GM12873 (cell line): Measurements from ENCODE around the gene CEND1.

ENCODE experiments used
- TF ChIP-seq, protein P1 (sequence below): IDR thresholded peaks from 2 replicates; pipeline ENCODE4 v1.5.1; 2012; ENCODE audit warnings: low read depth, mild to moderate bottlenecking, moderate library complexity, low read length, control low read depth; ENCODE audit not compliant: insufficient read depth; ENCODE audit errors: missing control alignments

CEND1 gene

DNA sequence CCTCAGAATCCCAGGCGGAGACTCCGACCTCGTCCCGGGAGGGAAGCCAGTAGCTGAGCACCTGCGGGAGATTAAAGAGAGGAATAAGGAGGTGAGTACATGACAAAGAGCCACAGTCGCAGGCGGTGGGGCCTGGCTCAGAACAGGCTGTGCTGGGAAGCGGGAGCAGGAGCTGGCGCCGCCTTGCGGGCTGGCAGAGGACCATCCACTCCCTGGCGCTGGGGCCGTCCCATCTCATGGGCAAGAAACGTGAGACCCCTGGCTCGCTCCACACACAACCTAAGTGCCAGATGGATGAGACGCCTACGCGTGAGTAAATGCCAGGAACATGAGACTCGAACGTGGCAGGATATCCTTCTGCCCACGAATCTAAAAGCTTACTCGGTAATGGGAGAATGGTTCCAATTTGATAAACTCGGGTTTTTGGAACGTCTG is 6.3 kb downstream of the CEND1 start:
- TF ChIP-seq, protein P1, sequence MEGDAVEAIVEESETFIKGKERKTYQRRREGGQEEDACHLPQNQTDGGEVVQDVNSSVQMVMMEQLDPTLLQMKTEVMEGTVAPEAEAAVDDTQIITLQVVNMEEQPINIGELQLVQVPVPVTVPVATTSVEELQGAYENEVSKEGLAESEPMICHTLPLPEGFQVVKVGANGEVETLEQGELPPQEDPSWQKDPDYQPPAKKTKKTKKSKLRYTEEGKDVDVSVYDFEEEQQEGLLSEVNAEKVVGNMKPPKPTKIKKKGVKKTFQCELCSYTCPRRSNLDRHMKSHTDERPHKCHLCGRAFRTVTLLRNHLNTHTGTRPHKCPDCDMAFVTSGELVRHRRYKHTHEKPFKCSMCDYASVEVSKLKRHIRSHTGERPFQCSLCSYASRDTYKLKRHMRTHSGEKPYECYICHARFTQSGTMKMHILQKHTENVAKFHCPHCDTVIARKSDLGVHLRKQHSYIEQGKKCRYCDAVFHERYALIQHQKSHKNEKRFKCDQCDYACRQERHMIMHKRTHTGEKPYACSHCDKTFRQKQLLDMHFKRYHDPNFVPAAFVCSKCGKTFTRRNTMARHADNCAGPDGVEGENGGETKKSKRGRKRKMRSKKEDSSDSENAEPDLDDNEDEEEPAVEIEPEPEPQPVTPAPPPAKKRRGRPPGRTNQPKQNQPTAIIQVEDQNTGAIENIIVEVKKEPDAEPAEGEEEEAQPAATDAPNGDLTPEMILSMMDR: no peak

DNA sequence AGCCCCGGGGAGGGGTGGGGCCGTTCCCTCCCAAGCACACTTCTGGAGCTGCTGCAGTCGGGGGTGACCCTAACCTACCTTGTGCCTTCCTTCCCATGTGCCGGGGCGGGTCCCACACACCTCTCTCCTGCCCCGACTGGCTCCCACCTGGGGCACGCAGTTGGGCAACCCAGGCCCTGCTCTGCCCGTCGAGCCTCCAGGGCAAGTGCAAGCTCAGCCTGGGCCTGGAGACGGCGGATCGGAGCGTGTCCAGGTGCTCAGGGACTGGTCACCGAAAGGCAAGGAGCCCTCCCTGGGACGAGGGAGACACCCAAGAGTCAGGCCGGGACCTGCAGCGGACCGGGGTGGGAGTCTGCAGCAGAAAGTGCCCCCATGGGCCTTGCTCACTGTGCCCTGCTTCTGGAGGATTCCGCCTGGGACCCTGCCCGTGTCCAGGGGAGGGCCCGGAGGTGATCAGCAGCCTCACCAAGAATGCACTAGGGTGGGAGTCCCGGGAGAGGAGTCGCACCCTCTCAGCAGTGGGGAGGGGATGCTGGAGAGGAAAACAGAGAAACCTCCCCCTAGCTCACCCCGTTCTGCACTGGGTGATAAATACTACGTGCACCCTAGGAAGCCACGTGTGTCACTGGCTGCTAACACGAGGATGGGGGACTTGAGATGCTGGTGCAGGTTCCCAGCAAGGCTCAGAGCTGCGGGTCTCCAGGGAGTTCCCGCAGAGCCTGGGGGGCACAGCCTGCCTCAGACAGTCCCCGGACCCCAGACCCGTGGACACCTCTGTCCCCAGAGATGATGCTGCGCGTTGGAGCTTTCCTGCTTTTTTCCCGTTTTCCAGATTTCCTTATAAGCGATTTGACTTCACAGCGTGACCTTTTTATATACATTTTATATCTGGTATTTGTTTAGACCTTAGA is 7.4 kb downstream of the CEND1 start:
- TF ChIP-seq, protein P1: no peak

DNA sequence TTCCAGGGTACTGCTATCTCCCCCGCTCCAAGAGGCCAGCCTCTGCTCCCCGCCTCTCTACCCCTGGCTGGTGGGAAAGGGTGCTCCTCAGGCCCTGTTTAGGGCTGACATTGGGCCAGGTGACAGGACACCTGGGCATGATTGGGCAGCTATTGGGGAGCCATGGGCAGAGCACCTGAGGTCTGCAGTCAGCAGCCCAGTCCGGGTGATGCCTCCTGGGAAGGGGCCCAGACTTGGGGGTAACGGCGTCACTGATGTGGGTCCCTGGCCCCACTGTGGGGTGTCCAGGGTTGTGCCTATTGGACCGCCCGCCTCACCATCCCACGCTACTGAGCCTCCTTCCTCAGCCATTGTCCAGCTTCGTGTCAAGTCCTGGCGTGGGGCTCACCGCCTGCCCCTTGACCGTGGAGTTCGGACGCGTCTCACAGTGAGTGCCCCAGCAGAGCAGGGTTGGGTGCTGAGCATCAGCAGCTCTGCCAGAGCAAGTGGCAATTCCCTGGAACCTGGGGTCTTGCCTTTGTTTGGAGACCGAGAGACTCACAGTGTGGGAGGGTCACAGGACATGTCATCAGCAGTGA is 9.8 kb downstream of the CEND1 start:
- TF ChIP-seq, protein P1: no peak

DNA sequence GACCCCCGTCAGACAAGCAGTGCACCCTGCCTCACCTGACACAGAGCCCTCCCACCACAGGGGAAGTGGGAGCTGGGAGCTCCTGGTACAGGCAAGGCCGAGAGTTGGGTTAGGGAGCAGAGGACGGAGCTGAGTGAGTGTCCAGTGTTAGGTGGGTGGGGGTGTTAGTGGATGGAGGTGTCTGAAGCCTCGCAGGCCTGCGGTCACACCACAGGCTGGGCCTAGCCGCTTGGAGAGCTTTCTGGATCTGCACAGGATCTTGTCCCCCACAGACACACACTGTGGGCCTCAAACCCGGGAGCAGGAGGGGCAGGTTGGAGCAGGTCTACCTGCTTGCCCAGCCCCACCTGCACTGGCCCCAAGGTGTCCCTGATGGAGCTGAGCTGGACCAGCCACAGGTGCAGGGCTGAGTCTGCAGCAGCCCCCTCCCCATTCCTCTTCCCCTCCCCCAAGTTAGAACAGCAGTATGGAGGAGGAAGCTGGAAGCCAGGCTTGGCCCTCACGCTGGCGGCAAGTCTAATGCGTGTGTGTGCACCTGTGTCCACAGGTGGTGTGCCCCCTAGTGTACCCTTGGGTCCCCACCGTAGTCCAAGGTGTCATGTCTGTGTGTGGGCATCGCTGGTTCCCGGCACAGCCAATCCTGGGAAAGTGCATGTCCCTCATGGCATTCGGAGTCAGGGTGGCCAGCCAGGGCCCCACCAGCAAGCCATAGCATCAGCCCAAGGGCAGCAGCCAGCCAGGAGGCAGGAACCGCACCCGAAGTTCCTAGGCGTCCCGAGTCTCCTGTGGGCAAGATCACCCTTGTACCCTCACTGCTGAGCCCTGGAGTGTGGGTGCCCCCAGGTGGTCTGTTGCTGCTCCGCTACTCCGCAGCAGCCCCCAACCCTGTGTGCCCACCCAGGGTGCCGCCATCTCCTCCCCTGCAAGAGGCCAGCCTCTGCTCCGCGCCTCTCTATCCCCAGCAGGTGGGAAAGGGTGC is 10.6 kb downstream of the CEND1 start:
- TF ChIP-seq, protein P1: peak; percentile 4

DNA sequence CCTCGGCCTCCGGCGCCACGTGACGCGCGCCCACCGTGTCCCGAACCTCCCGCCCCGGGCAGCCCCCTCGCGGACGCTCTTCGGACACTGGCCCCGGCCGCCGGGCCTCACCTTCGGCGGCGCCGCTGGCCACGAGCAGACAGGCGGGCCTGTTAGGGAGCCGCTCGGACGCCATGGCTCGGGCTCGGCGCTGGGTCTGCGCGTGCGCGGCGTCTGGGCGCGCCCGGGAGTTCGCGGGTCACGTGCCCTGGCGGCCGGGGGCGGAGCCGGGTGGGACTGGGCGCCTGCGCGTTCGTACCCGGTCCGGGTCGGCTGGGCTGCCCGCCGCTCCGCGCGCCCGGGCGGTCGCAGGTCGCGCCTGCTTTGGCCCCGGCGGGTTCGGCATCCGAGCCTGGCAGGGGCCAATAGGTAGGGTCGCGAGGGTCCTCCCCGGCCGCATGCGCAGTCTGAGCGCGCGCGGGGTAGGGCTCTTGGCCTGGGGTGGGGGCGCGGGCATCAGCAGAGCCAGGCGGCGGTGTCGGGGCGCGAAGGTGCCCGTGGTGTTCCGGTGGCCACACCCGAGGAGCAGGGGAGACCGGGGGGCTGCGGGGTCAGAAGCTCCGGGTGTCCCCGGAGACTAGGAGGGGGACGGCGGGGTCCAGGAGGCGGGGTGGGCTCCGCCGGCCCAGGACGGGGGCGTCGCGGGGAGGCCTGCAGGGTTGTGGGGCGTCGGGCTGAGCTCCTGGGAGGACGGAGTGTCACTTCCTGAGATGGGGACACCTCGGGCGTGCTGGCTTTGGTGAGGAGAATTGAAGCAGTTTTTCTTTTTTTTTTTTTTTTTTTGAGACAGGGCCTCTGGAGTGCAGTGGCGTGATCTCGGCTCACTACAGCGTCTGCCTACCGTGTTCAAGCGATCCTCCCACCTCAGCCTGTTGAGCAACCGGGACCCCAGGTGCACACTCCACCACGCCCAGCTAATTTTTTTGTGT is 12.3 kb downstream of the CEND1 start, which contains the start of gene GATD1:
Gene GATD1 (minus strand): TSS at position 200 of the 968 bp plus-strand sequence. CDS start 25 bp downstream, at position 175.
- TF ChIP-seq, protein P1: no peak

DNA sequence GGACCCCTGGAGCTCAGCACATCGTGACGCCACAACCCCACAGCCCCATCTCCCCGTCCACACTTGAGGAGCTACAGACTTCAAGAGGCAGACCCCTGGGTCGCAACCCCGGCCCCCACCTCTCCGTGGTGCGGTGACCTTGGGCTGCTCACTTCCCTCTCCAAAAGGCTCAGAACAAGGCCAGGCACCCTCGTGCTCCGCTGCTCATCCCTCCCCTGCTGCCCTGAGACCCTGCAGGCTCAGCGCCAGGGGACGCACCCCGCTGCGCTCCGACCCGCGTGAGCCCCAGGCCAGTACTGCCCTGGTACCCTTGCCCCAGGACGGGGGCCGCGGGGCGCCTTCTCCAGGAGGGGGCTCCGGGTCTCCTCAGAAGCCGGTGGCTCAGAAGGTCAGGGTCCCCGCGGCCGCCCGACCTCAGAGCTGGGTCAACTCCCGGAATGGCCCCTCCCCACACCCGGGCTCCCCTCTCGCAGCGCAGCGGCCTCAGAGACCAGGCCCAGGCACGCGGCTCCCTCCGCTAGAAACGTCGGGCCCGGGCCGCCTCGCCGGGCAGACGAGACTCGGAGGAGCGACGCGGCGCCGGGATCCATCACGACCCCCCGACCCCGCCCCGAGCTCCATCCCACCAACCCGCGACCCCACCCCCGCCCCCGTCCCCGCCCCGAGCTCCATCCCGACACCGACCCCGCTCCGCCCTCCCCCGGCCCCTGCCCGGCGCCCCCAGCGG is 13.2 kb downstream of the CEND1 start:
- TF ChIP-seq, protein P1: peak; percentile 1
